GM21515 (cell line): ENCODE results near the gene SEMA6B.
"Not testable (repeated sequence)": the region's sequence is repeated elsewhere in the genome, so short reads cannot be mapped to it uniquely, and the experiment has no call there.

ENCODE experiments used
- ATAC-seq: cut with Tn5 transposase; IDR thresholded peaks from one replicate; pipeline ENCODE4 v1.9.1; 2021; ENCODE audit not compliant: unreplicated experiment

Gene SEMA6B

GRCh38 chr19:4528843-4529242, 30.6 kb downstream of the SEMA6B start:
- ATAC-seq: no peak

- not testable (repeated sequence) for ATAC-seq
These were observed 32.1 kb downstream of the SEMA6B start for GRCh38 chr19:4527377-4527776.

- ATAC-seq: no peak
These were observed 33.9 kb downstream of the SEMA6B start for GRCh38 chr19:4525563-4526002.

GRCh38 chr19:4524808-4525562, 34.5 kb downstream of the SEMA6B start:
- ATAC-seq: no peak

GRCh38 chr19:4523306-4524110, 36.0 kb downstream of the SEMA6B start:
- no peak for ATAC-seq

GRCh38 chr19:4522291-4523002, 37.0 kb downstream of the SEMA6B start:
- no peak for ATAC-seq

GRCh38 chr19:4521888-4522242, 37.6 kb downstream of the SEMA6B start:
- no peak for ATAC-seq

- no peak for ATAC-seq
These were observed 38.2 kb downstream of the SEMA6B start for GRCh38 chr19:4521170-4521887.

- ATAC-seq: no peak
These were observed 39.8 kb downstream of the SEMA6B start for GRCh38 chr19:4519521-4520277.

GRCh38 chr19:4519172-4519496, 40.4 kb downstream of the SEMA6B start:
- no peak for ATAC-seq

GRCh38 chr19:4518345-4519171, 40.9 kb downstream of the SEMA6B start, which contains the start of gene PLIN4:
Gene PLIN4, minus strand, starts transcription at chr19:4518486. Its CDS starts 214 bp downstream, at chr19:4518272.
- ATAC-seq: no peak

GRCh38 chr19:4517451-4518057, 41.9 kb downstream of the SEMA6B start:
- ATAC-seq: no peak

- ATAC-seq: no peak
These were observed 42.6 kb downstream of the SEMA6B start for GRCh38 chr19:4516939-4517300.

GRCh38 chr19:4516199-4516938, 43.1 kb downstream of the SEMA6B start:
- ATAC-seq: no peak

- ATAC-seq: no peak
These were observed 43.8 kb downstream of the SEMA6B start for GRCh38 chr19:4515732-4516131.

GRCh38 chr19:4513248-4513647, 46.2 kb downstream of the SEMA6B start:
- no peak for ATAC-seq

GRCh38 chr19:4512070-4512469, 47.4 kb downstream of the SEMA6B start:
- no peak for ATAC-seq

- no peak for ATAC-seq
These were observed 48.0 kb downstream of the SEMA6B start for GRCh38 chr19:4511300-4512054.
